Progenitor cell of endocrine pancreas (in vitro differentiated cells): Measurements from ENCODE around the gene TNFSF10. TPM values are rescaled to one million over a fixed set of nuclear protein-coding genes. Genes with fewer than 3 reads are reported as not detected.

Experiments used
- DNase-seq: peaks from one replicate; pipeline ENCODE4 v3.0.0; 2021; ENCODE audit warnings: low spot score; ENCODE audit not compliant: unreplicated experiment
- H3K27ac Mint-ChIP-seq: 2 replicates; pipeline ENCODE4 v1.8.0; 2021; ENCODE audit warnings: mild to moderate bottlenecking, moderate library complexity, mixed read lengths
- H3K27me3 Mint-ChIP-seq: 2 replicates; pipeline ENCODE4 v1.8.0; 2021; ENCODE audit warnings: mixed read lengths
- H3K36me3 Mint-ChIP-seq: 2 replicates; pipeline ENCODE4 v1.8.0; 2022; ENCODE audit warnings: mixed read lengths; ENCODE audit not compliant: insufficient read depth
- H3K4me1 Mint-ChIP-seq: 2 replicates; pipeline ENCODE4 v1.8.0; 2021; ENCODE audit warnings: low read depth, mixed read lengths
- H3K4me3 Mint-ChIP-seq: 2 replicates; pipeline ENCODE4 v1.8.0; 2021; ENCODE audit warnings: low read depth, mild to moderate bottlenecking, moderate library complexity, mixed read lengths
- H3K9me3 Mint-ChIP-seq: 2 replicates; pipeline ENCODE4 v1.8.0; 2021; ENCODE audit warnings: low read depth, mixed read lengths
- total RNA-seq: library from RNA; stranded (reverse); gene quantifications from 2 replicates; pipeline ENCODE4 v1.2.1, GENCODE V29; 2021
- TF ChIP-seq, protein P1 (sequence below): fragments of 200-600 bp; sonication (generic); IDR thresholded peaks from one replicate; pipeline ENCODE4 v1.5.0; 2021; ENCODE audit warnings: antibody characterized with exemption, mild to moderate bottlenecking; ENCODE audit not compliant: unreplicated experiment

Gene TNFSF10
- total RNA-seq, 1 donor from 2014 or later, result 0.72 TPM

DNA sequence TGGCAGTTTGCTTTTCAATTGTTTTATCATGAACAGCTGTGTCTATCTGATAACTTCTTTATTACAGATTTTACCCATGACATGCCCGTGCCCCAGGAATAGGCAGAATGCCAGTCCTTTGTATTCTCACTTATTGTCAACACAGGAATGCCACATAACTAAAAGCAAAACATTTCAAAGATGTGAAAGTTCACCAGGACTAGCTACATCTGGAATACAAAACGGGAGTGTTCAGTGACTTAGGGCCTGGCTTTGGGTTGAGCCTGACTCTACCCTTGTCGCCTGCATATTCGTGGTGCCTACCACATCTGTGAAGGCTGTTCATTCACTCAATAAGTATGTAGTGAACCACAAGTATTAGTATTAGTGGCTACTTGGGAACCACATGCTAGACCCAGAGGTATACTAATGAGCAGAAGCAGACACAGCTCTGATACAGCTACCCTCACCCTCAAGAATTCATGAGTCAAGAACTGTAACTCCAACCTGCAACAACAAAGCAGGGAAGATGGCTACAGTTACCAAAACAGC, 2.9 kb downstream of the TNFSF10 start:
- H3K4me3 Mint-ChIP-seq, result no peak overlapping the region
- no peaks in the 10 kb centered on the region for H3K36me3 Mint-ChIP-seq
- peaks cover 8% of the 10 kb centered on the region for H3K4me1 Mint-ChIP-seq
- H3K9me3 Mint-ChIP-seq, result peaks cover 3% of the 10 kb centered on the region
- H3K27ac Mint-ChIP-seq, result no peak overlapping the region
- H3K27me3 Mint-ChIP-seq, result no peaks in the 10 kb centered on the region
- TF ChIP-seq, protein P1, sequence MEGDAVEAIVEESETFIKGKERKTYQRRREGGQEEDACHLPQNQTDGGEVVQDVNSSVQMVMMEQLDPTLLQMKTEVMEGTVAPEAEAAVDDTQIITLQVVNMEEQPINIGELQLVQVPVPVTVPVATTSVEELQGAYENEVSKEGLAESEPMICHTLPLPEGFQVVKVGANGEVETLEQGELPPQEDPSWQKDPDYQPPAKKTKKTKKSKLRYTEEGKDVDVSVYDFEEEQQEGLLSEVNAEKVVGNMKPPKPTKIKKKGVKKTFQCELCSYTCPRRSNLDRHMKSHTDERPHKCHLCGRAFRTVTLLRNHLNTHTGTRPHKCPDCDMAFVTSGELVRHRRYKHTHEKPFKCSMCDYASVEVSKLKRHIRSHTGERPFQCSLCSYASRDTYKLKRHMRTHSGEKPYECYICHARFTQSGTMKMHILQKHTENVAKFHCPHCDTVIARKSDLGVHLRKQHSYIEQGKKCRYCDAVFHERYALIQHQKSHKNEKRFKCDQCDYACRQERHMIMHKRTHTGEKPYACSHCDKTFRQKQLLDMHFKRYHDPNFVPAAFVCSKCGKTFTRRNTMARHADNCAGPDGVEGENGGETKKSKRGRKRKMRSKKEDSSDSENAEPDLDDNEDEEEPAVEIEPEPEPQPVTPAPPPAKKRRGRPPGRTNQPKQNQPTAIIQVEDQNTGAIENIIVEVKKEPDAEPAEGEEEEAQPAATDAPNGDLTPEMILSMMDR, result no peak
- DNase-seq, result no peak

DNA sequence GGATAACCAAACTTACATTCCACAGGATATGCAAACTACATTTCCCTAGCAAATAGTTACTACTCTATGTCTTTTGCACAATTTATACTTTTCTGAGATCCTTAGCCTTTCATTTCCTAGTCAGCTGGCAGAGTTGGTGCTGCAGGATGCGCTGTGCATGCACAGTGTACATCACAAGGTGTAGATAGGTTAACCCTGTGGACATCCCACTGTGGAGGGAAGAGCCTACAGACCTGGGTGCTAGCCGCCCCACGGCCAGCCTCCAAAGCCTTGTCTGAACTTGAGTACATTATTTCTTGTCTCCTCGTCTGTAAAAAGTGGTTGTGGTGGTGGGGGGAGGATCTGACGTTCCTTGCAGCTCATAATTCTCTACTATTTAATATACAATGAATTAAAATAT, 3.5 kb downstream of the TNFSF10 start:
- Mint-ChIP-seq H3K4me3 (no peak overlapping the region), H3K27me3 (no peaks in the 10 kb centered on the region), H3K4me1 (peaks cover 8% of the 10 kb centered on the region), H3K36me3 (no peaks in the 10 kb centered on the region), H3K27ac (no peak overlapping the region), H3K9me3 (no peaks in the 10 kb centered on the region)
- DNase-seq, result no peak
- TF ChIP-seq, protein P1, result no peak

DNA sequence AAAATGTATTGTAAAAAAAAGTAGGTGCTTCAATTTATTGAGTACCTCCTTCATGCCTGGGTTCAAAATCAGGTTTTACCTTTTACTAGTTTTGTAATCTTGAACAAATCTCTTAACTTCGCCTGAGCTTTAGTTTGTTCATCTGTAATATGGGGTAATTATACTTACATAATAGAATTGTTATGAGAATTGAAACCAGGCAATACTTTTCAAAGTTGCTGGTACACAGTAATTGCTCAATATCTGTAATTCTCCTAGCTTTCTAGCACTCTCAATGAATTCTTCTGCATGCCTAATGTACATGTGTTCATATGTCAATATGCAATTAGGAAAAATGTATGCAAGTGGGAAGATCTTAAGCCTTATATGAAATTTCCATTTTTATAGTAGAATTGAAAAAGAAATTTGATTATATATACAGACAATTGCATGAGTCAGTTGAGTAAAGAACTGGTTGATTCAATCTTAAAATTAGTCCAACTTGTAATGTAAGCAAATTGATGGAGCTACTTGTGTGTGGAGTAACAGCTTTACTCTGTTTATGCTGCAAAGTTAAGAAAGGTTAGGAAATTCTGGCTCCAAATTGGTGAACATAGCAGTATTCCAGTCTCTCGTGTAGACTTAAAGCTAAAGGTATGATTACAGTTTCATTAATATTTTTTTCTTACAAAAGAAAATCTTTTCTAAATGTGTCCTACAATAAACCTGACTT, 4.1 kb downstream of the TNFSF10 start:
- H3K27me3 Mint-ChIP-seq, result no peaks in the 10 kb centered on the region
- TF ChIP-seq, protein P1, result no peak
- no peak for DNase-seq
- H3K4me3 Mint-ChIP-seq, result no peak overlapping the region
- peaks cover 8% of the 10 kb centered on the region for H3K4me1 Mint-ChIP-seq
- H3K27ac Mint-ChIP-seq, result no peak overlapping the region
- no peaks in the 10 kb centered on the region for H3K36me3 Mint-ChIP-seq
- no peaks in the 10 kb centered on the region for H3K9me3 Mint-ChIP-seq

DNA sequence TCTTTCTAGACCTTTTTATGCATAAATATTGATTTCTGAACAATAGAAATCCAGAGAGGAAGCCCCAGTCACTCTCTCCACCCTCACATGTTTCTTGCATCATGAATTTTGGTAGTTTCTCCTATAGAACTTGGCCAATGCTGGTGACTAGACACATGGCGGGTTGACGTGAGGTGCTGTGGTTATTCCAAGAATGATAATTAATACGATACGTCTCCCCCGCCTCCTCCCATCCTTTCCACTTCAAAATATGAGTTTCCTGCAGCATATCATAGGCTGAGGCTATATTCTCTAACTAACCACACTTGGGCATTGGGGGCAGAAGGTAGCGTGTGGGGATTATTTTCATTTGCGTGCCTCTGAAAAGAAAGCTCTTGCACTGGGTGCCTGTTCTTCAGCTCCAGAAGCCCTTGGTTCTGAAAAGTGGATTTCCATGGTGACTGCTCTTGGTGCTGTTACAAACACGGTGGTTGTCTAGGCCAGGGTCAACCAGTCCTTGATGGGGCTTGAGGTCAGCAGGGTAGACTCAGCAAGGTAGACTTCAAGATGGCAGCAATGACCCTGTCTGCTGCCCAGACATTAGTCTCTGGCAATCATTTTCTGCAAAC, 5.3 kb downstream of the TNFSF10 start:
- H3K27me3 Mint-ChIP-seq, result no peaks in the 10 kb centered on the region
- TF ChIP-seq, protein P1, result no peak
- peaks cover 1% of the 10 kb centered on the region for H3K4me1 Mint-ChIP-seq
- H3K27ac Mint-ChIP-seq, result no peak overlapping the region
- no peaks in the 10 kb centered on the region for H3K36me3 Mint-ChIP-seq
- no peak for DNase-seq
- H3K4me3 Mint-ChIP-seq, result no peak overlapping the region
- H3K9me3 Mint-ChIP-seq, result no peaks in the 10 kb centered on the region

DNA sequence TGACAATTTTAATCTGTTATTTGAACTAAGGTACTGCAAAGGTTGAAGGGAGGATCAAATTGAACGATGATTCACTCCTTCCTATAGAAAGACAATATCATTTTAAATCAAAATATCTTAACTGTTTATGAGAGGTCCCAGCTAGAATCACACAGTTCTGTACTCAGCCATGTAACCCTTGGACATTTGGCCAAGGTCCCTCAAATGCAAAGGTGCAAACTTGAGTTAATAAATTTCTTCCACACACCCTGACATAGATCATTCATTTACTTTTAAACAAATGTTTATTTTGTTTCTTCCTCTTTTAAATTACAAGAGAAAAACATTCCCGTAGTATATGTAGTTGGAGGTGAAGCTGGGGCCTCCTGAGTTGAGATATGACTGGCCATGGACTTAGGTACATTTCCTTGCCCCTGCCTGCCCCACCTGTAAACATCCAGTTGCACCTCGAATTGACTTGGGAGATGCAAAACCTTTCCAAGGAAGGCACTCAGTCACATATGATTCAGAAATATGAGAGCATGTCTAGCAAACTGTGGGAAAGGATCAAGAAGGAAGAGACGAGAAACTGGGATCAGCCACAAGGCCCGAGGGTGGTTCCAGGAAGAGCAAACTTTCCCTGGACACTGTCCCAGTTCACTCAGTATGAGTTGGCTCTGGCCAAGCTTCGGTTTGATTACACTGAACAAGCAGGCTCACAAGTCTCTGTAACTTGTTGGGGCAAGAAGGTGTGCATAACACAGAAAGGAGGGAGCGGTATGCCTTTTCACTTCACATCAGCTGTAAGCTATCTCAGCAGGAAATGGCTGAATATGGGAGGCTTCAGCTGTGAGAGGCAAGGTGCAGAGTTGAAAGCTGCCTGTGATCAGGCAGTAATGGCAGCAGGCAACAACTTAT, 6.7 kb downstream of the TNFSF10 start:
- no peak for DNase-seq
- TF ChIP-seq, protein P1, result no peak
- H3K4me1 Mint-ChIP-seq, result no peaks in the 10 kb centered on the region
- H3K27me3 Mint-ChIP-seq, result peaks cover 7% of the 10 kb centered on the region
- H3K27ac Mint-ChIP-seq, result no peak overlapping the region
- no peaks in the 10 kb centered on the region for H3K9me3 Mint-ChIP-seq
- H3K4me3 Mint-ChIP-seq, result no peak overlapping the region
- no peaks in the 10 kb centered on the region for H3K36me3 Mint-ChIP-seq
